ENCODE measurements around the gene COX7A2. TPM values are rescaled to one million over a fixed set of nuclear protein-coding genes. Genes with fewer than 3 reads are reported as not detected.
A peak's percentile ranks its signal among the peaks of the same experiment; 100 is the strongest.

COX7A2 gene
- total and polyA plus RNA-seq, 10 of the 15 experiments (the other 5 are each of a cell fraction or from before 2014, with no cell fraction given) = 199 to 1,834 (median 576) TPM

- TF ChIP-seq, protein P1, sequence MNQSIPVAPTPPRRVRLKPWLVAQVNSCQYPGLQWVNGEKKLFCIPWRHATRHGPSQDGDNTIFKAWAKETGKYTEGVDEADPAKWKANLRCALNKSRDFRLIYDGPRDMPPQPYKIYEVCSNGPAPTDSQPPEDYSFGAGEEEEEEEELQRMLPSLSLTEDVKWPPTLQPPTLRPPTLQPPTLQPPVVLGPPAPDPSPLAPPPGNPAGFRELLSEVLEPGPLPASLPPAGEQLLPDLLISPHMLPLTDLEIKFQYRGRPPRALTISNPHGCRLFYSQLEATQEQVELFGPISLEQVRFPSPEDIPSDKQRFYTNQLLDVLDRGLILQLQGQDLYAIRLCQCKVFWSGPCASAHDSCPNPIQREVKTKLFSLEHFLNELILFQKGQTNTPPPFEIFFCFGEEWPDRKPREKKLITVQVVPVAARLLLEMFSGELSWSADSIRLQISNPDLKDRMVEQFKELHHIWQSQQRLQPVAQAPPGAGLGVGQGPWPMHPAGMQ (IDR thresholded peaks at IDR 0.05; ENCODE audit: borderline replicate concordance) = no peak
- TF ChIP-seq SREBF1 (IDR thresholded peaks at IDR 0.05; ENCODE audit: low read length) (no peak), TAF1 (IDR thresholded peaks at IDR 0.05; ENCODE audit: borderline replicate concordance, low read depth, low read length) (no peak)
Measured at GRCh38 chr6:75219263-75219662, 24.3 kb downstream of the COX7A2 start (continued).

GRCh38 chr6:75217193-75217592 is 26.4 kb downstream of the COX7A2 start:
- ATAC-seq (peak; percentile 20; the same call in 2 of the 3 replicates), FAIRE-seq (no peak), DNase-seq (ENCODE audit: low read depth, low spot score) (no peak)
- ChIA-PET POLR2A (no interaction called here), CTCF (interaction anchor here (1.7 to 2.6 kb wide), 2 partner anchors 8 to 312 kb away, joined by 3 to 16 read pairs; no protein-coding TSS in a partner anchor), RAD21 (ENCODE audit: unreplicated experiment) (no interaction called here), SMC1A (ENCODE audit: uncharacterized antibody, unreplicated experiment) (interaction anchor here (1.7 kb wide), 1 partner anchor 80 kb away, joined by 4 read pairs; no protein-coding TSS in a partner anchor)
- intact Hi-C loops (cut with micrococcal nuclease; ENCODE audit: unreplicated experiment) = no loop called here
- Histone ChIP-seq H3K9me3 (replicated peaks; ENCODE audit: control insufficient read depth, insufficient read depth, low read length) (no peaks in the 10 kb centered on the region), H3K4me2 (ENCODE audit: control insufficient read depth, insufficient read depth) (no peak overlapping the region), H3K79me2 (ENCODE audit: control insufficient read depth, insufficient read depth, low read length) (no peaks in the 10 kb centered on the region), H3K9ac (ENCODE audit: control insufficient read depth, insufficient read depth, low read length) (no peak overlapping the region), H3K36me3 (ENCODE audit: control insufficient read depth in 2 of 2, insufficient read depth in 2 of 2, low read length in 1 of 2) (no peaks in the 10 kb centered on the region), H3K27ac (ENCODE audit: control insufficient read depth, insufficient read depth) (no peak overlapping the region), H3K4me1 (ENCODE audit: control insufficient read depth, insufficient read depth, low read length) (no peaks in the 10 kb centered on the region), H4K20me1 (ENCODE audit: control insufficient read depth, insufficient read depth) (no peaks in the 10 kb centered on the region), H3K4me3 (no peak overlapping the region), H2AFZ (ENCODE audit: control insufficient read depth, low read depth, low read length) (no peak overlapping the region), H3K27me3 (replicated peaks in 1 of 2; ENCODE audit: control insufficient read depth in 2 of 2, insufficient read depth in 2 of 2, low read length in 1 of 2) (no peaks in the 10 kb centered on the region; a peak in 1 of 4 replicates)
- no peak for TF ChIP-seq BCL3 (IDR thresholded peaks at IDR 0.05; ENCODE audit: borderline replicate concordance, insufficient read depth, low read depth, low read length, poor library complexity, severe bottlenecking)
- peak; percentile 82 for TF ChIP-seq ATF7 (IDR thresholded peaks at IDR 0.05; ENCODE audit: low read depth)
- TF ChIP-seq SPI1 (IDR thresholded peaks at IDR 0.05; ENCODE audit: borderline replicate concordance, insufficient read depth, low read depth, low read length) = peak; percentile 63
- TF ChIP-seq DPF2 (IDR thresholded peaks at IDR 0.05) = no peak
- 1% methylated on average over 4 of the region's 4 CpGs for WGBS (ENCODE audit: insufficient coverage, insufficient replicate concordance, low lambda C conversion rate, missing lambda C conversion rate)
- BruUV-seq (replicated peaks) = no TSS peak
- in situ Hi-C loops (cut with MboI) = loop anchor here (10.0 kb wide), 3 partner anchors 1232 to 1542 kb away; no protein-coding TSS in a partner anchor

Data from GM12878 (cell line).